Liver (tissue), 9 donors: ENCODE data around the gene TCF7L2. TPM values are rescaled to one million over a fixed set of nuclear protein-coding genes. Genes with fewer than 3 reads are reported as not detected.

Experiments
- DNase-seq: peaks from one replicate; pipeline ENCODE4 v3.0.0-alpha.2; 2017; ENCODE audit warnings: low spot score
- H3K27ac ChIP-seq, 2 donors: one replicate each; pipeline ENCODE4 v1.7.0; 2013; ENCODE audit warnings: inconsistent platforms in 2 of 2, low read length in 2 of 2, control low read depth in 1 of 2, low read depth in 1 of 2, mild to moderate bottlenecking in 1 of 2
- H3K27me3 ChIP-seq, 4 donors: one replicate each; pipeline versions ENCODE4 v1.6.1 to v1.7.0; 2013; ENCODE audit warnings: low read length in 3 of 4, inconsistent platforms in 1 of 4, mild to moderate bottlenecking in 1 of 4, moderate library complexity in 1 of 4; ENCODE audit not compliant: control insufficient read depth in 4 of 4, insufficient read depth in 4 of 4
- H3K36me3 ChIP-seq, 4 donors: one replicate each; pipeline versions ENCODE4 v1.6.1 to v1.7.0; 2013; ENCODE audit warnings: low read length in 3 of 4, mild to moderate bottlenecking in 3 of 4, low read depth in 1 of 4, moderate library complexity in 1 of 4; ENCODE audit not compliant: control insufficient read depth in 4 of 4, insufficient read depth in 3 of 4
- H3K4me1 ChIP-seq, 4 donors: one replicate each; pipeline versions ENCODE4 v1.6.1 to v1.7.0; 2013; ENCODE audit warnings: low read length in 3 of 4, mild to moderate bottlenecking in 3 of 4, moderate library complexity in 1 of 4; ENCODE audit not compliant: control insufficient read depth in 4 of 4, insufficient read depth in 4 of 4
- H3K4me3 ChIP-seq, 3 donors: one replicate each; pipeline versions ENCODE4 v1.6.1 to v1.7.0; 2013; ENCODE audit warnings: low read length in 3 of 3, control low read depth in 1 of 3, low read depth in 1 of 3, mild to moderate bottlenecking in 1 of 3
- H3K9ac ChIP-seq, 2 donors: one replicate each; pipeline ENCODE4 v1.7.0; 2013; ENCODE audit warnings: low read length in 2 of 2, mild to moderate bottlenecking in 2 of 2, moderate library complexity in 2 of 2, control low read depth in 1 of 2, low read depth in 1 of 2
- H3K9me3 ChIP-seq, 4 donors: one replicate each; pipeline versions ENCODE4 v1.6.1 to v1.7.0; 2013; ENCODE audit warnings: low read length in 3 of 4; ENCODE audit not compliant: control insufficient read depth in 4 of 4
- EGR1 ChIP-seq, 2 donors: IDR thresholded peaks; 2 replicates each; pipeline ENCODE4 v1.6.1; 2016 to 2018; ENCODE audit warnings: antibody characterized with exemption in 2 of 2, low read depth in 2 of 2
- FOXA1 ChIP-seq: IDR thresholded peaks from 2 replicates; pipeline ENCODE4 v1.6.1; 2016; ENCODE audit warnings: antibody characterized with exemption
- FOXA2 ChIP-seq: IDR thresholded peaks from 2 replicates; pipeline ENCODE4 v1.6.1; 2016; ENCODE audit warnings: antibody characterized with exemption
- GABPA ChIP-seq, 2 donors: IDR thresholded peaks in 1 of 2; conservative IDR thresholded peaks in 1 of 2; 2 replicates each; pipeline ENCODE4 v1.6.1; 2016; ENCODE audit warnings: antibody characterized with exemption in 2 of 2, mild to moderate bottlenecking in 1 of 2, moderate library complexity in 1 of 2
- HNF4A ChIP-seq, 2 donors: conservative IDR thresholded peaks; 2 replicates each; pipeline ENCODE4 v1.6.1; 2016; ENCODE audit warnings: antibody characterized with exemption in 2 of 2, mild to moderate bottlenecking in 2 of 2
- HNF4G ChIP-seq: IDR thresholded peaks from 2 replicates; pipeline ENCODE4 v1.6.1; 2016; ENCODE audit warnings: antibody characterized with exemption
- JUND ChIP-seq, 2 donors: IDR thresholded peaks; 2 replicates each; pipeline ENCODE4 v1.6.1; 2016; ENCODE audit warnings: antibody characterized with exemption in 2 of 2
- MAX ChIP-seq: IDR thresholded peaks from 2 replicates; pipeline ENCODE4 v1.6.1; 2016; ENCODE audit warnings: antibody characterized with exemption
- NR2F2 ChIP-seq: IDR thresholded peaks from 2 replicates; pipeline ENCODE4 v1.6.1; 2016; ENCODE audit warnings: antibody characterized with exemption
- RAD21 ChIP-seq, 2 donors: IDR thresholded peaks; 2 replicates each; pipeline ENCODE4 v1.6.1; 2016; ENCODE audit warnings: antibody characterized with exemption in 2 of 2, mild to moderate bottlenecking in 2 of 2
- REST ChIP-seq: IDR thresholded peaks from 2 replicates; pipeline ENCODE4 v1.6.1; 2016; ENCODE audit warnings: antibody characterized with exemption, mild to moderate bottlenecking
- RXRA ChIP-seq, 2 donors: IDR thresholded peaks; 2 replicates each; pipeline ENCODE4 v1.6.1; 2017 to 2018; ENCODE audit warnings: antibody characterized with exemption in 2 of 2, mild to moderate bottlenecking in 1 of 2
- SP1 ChIP-seq: IDR thresholded peaks from 2 replicates; pipeline ENCODE4 v1.6.1; 2018; ENCODE audit warnings: antibody characterized with exemption, mild to moderate bottlenecking
- TAF1 ChIP-seq: conservative IDR thresholded peaks from 2 replicates; pipeline ENCODE4 v1.6.1; 2016; ENCODE audit warnings: antibody characterized with exemption, mild to moderate bottlenecking
- YY1 ChIP-seq: IDR thresholded peaks from 2 replicates; pipeline ENCODE4 v1.6.1; 2016; ENCODE audit warnings: antibody characterized with exemption, mild to moderate bottlenecking
- WGBS: extraction: QIAGEN DNeasy Blood & Tissue Kit; methylation state at CpG from one replicate; pipeline ENCODE4 v1.1.7; 2013; 5-methylcytosine and 5-hydroxymethylcytosine counted together
- polyA plus RNA-seq, 2 donors: library from polyadenylated mRNA; stranded (reverse) in 1 of 2; unstranded in 1 of 2; fragments of 200-250 nt in 1 of 2; fragments of >200 nt in 1 of 2; fragmentation: Nextera tagmentation in 1 of 2; extraction: Ambion mirVana in 1 of 2; gene quantifications; one replicate each; pipeline versions ENCODE4 v1.2.1 to v1.2.3, GENCODE V29; 2013 to 2015
- total RNA-seq, 2 donors: library from RNA; depleted of rRNA; stranded (reverse); fragments of >200 nt; gene quantifications; one replicate each; pipeline ENCODE4 v1.2.3, GENCODE V29; 2014
- TF ChIP-seq, protein P1 (sequence below): IDR thresholded peaks from 2 replicates; pipeline ENCODE4 v1.6.1; 2016; ENCODE audit warnings: antibody characterized with exemption
- TF ChIP-seq, protein P2 (sequence below): fragments of 150-350 bp; IDR thresholded peaks from 2 replicates; pipeline ENCODE4 v1.5.1; 2017; ENCODE audit warnings: improper control_type of control experiment, low read depth, low read length; ENCODE audit not compliant: missing input control
- donor health status: healthy.
- donor health status: healthy.
- donor health status: healthy.
- donor health status: healthy.
- donor health status: healthy.

TCF7L2 gene
- total and polyA plus RNA-seq, 4 donors: 4.9 to 18.0 (median 8.3) TPM

- DNase-seq: no peak
- peaks cover 0 to 3% (median 0%) of the 10 kb centered on the region in 4 donors for H3K4me1 ChIP-seq
- H3K4me3 ChIP-seq: no peak overlapping the region
- H3K9ac ChIP-seq: no peak overlapping the region
- H3K27me3 ChIP-seq: no peaks in the 10 kb centered on the region
- 96% methylated on average over 3 of the region's 3 CpGs for WGBS
- no peak for TF ChIP-seq JUND (IDR thresholded peaks at IDR 0.05)
- TF ChIP-seq RXRA (IDR thresholded peaks at IDR 0.05): no peak
- TF ChIP-seq TAF1: no peak
- TF ChIP-seq EGR1 (IDR thresholded peaks at IDR 0.05; ENCODE audit: low read depth in 2 of 2): no peak
- no peak for TF ChIP-seq FOXA1
- H3K36me3 ChIP-seq: peaks cover 0 to 7% (median 4%) of the 10 kb centered on the region in 4 donors
- no peak overlapping the region for H3K27ac ChIP-seq
- H3K9me3 ChIP-seq: no peaks in the 10 kb centered on the region
Measured at GRCh38 chr10:112996462-112996861, 46.4 kb downstream of the TCF7L2 start.

DNA sequence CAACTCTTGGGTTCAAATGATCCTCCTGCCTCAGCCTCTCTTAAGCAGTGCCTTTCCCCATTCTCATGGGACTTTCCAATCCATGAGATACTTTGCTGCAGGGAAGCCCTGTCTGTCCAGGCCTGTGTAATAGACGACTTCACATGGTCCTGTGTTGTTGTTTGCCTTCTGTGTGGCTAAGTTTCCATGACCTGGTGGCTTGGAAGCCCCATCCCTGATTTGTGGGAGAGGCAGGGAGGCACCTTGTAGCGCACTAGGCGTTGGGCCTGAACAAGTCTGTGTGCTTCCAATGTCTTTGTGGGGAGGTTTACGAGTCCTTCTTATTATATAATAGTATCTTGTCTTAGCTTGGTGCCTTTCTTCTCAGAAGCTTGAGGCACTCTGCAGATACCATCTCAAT, 49.1 kb downstream of the TCF7L2 start:
- no peak for DNase-seq
- H3K9me3 ChIP-seq: no peaks in the 10 kb centered on the region
- peaks cover 0 to 4% (median 0%) of the 10 kb centered on the region in 4 donors for H3K36me3 ChIP-seq
- peaks cover 1 to 16% (median 7%) of the 10 kb centered on the region in 4 donors for H3K4me1 ChIP-seq
- no peak overlapping the region for H3K9ac ChIP-seq
- no peaks in the 10 kb centered on the region for H3K27me3 ChIP-seq
- no peak overlapping the region for H3K27ac ChIP-seq
- TF ChIP-seq GABPA (IDR thresholded peaks at IDR 0.05 in 1 of 2, conservative IDR thresholded peaks at IDR 0.05 in 1 of 2) (no peak), SP1 (no peak), HNF4A (conservative IDR thresholded peaks at IDR 0.05) (no peak), REST (no peak), EGR1 (IDR thresholded peaks at IDR 0.05; ENCODE audit: low read depth in 2 of 2) (no peak), HNF4G (no peak), MAX (no peak), RXRA (IDR thresholded peaks at IDR 0.05) (no peak), FOXA1 (no peak), NR2F2 (no peak), RAD21 (IDR thresholded peaks at IDR 0.05) (no peak), YY1 (no peak), JUND (IDR thresholded peaks at IDR 0.05) (no peak), FOXA2 (no peak), TAF1 (no peak)
- TF ChIP-seq, protein P1, sequence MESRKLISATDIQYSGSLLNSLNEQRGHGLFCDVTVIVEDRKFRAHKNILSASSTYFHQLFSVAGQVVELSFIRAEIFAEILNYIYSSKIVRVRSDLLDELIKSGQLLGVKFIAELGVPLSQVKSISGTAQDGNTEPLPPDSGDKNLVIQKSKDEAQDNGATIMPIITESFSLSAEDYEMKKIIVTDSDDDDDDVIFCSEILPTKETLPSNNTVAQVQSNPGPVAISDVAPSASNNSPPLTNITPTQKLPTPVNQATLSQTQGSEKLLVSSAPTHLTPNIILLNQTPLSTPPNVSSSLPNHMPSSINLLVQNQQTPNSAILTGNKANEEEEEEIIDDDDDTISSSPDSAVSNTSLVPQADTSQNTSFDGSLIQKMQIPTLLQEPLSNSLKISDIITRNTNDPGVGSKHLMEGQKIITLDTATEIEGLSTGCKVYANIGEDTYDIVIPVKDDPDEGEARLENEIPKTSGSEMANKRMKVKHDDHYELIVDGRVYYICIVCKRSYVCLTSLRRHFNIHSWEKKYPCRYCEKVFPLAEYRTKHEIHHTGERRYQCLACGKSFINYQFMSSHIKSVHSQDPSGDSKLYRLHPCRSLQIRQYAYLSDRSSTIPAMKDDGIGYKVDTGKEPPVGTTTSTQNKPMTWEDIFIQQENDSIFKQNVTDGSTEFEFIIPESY: no peak
- TF ChIP-seq, protein P2, sequence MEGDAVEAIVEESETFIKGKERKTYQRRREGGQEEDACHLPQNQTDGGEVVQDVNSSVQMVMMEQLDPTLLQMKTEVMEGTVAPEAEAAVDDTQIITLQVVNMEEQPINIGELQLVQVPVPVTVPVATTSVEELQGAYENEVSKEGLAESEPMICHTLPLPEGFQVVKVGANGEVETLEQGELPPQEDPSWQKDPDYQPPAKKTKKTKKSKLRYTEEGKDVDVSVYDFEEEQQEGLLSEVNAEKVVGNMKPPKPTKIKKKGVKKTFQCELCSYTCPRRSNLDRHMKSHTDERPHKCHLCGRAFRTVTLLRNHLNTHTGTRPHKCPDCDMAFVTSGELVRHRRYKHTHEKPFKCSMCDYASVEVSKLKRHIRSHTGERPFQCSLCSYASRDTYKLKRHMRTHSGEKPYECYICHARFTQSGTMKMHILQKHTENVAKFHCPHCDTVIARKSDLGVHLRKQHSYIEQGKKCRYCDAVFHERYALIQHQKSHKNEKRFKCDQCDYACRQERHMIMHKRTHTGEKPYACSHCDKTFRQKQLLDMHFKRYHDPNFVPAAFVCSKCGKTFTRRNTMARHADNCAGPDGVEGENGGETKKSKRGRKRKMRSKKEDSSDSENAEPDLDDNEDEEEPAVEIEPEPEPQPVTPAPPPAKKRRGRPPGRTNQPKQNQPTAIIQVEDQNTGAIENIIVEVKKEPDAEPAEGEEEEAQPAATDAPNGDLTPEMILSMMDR: no peak
- WGBS: 91% methylated on average over 4 of the region's 4 CpGs
- no peak overlapping the region for H3K4me3 ChIP-seq
